ENCODE data around the gene PTPRN2. TPM values are rescaled to one million over a fixed set of nuclear protein-coding genes. Genes with fewer than 3 reads are reported as not detected.

The PTPRN2 gene
- total RNA-seq, 1 experiment from 2014 or later, result 0.11 TPM

GRCh38 chr7:158165711-158166110, 421.9 kb downstream of the PTPRN2 start:
- no peak overlapping the region for H3K4me3 ChIP-seq (ENCODE audit: low read depth, low read length, poor library complexity, severe bottlenecking)
- no peaks in the 10 kb centered on the region for H3K36me3 ChIP-seq (ENCODE audit: insufficient read depth, low read length, poor library complexity, severe bottlenecking)
- BruUV-seq (replicated peaks), result no TSS peak
- DNase-seq (ENCODE audit: low spot score), result no peak
- intact Hi-C loops (cut with micrococcal nuclease; ENCODE audit: unreplicated experiment), result no loop called here
- ChIA-PET CTCF (no interaction called here), POLR2A (ENCODE audit: low non-redundant PET) (no interaction called here)
- H3K27ac ChIP-seq (ENCODE audit: low read depth, low read length, poor library complexity, severe bottlenecking), result no peak overlapping the region
- no peak for TF ChIP-seq EZH2 (IDR thresholded peaks at IDR 0.05; ENCODE audit: borderline replicate concordance, low read depth, low read length, poor library complexity, severe bottlenecking)
- no peak for TF ChIP-seq CTCF (conservative IDR thresholded peaks at IDR 0.05; ENCODE audit: low read depth, low read length)
- peaks cover 10% of the 10 kb centered on the region for H3K9me3 ChIP-seq (ENCODE audit: low read depth, low read length, poor library complexity, severe bottlenecking)
- H3K4me1 ChIP-seq (ENCODE audit: insufficient read depth, low read length, poor library complexity, severe bottlenecking), result no peaks in the 10 kb centered on the region
- H3K27me3 ChIP-seq (replicated peaks; ENCODE audit: insufficient read depth, low read depth, low read length, poor library complexity), result no peaks in the 10 kb centered on the region

GRCh38 chr7:158164101-158165095, 423.2 kb downstream of the PTPRN2 start:
- Histone ChIP-seq H3K36me3 (ENCODE audit: insufficient read depth, low read length, poor library complexity, severe bottlenecking) (no peaks in the 10 kb centered on the region), H3K9me3 (ENCODE audit: low read depth, low read length, poor library complexity, severe bottlenecking) (peaks cover 14% of the 10 kb centered on the region), H3K27me3 (replicated peaks; ENCODE audit: insufficient read depth, low read depth, low read length, poor library complexity) (no peaks in the 10 kb centered on the region), H3K4me3 (ENCODE audit: low read depth, low read length, poor library complexity, severe bottlenecking) (no peak overlapping the region), H3K27ac (ENCODE audit: low read depth, low read length, poor library complexity, severe bottlenecking) (no peak overlapping the region), H3K4me1 (ENCODE audit: insufficient read depth, low read length, poor library complexity, severe bottlenecking) (no peaks in the 10 kb centered on the region)
- intact Hi-C loops (cut with micrococcal nuclease; ENCODE audit: unreplicated experiment), result no loop called here
- POLR2A ChIA-PET (ENCODE audit: low non-redundant PET), result no interaction called here
- DNase-seq (ENCODE audit: low spot score), result no peak
- BruUV-seq (replicated peaks), result no TSS peak
- CTCF ChIA-PET, result no interaction called here
- TF ChIP-seq EZH2 (IDR thresholded peaks at IDR 0.05; ENCODE audit: borderline replicate concordance, low read depth, low read length, poor library complexity, severe bottlenecking) (no peak), CTCF (conservative IDR thresholded peaks at IDR 0.05; ENCODE audit: low read depth, low read length) (no peak)

GRCh38 chr7:158161194-158161593, 426.4 kb downstream of the PTPRN2 start:
- no TSS peak for BruUV-seq (replicated peaks)
- no peak overlapping the region for H3K27ac ChIP-seq (ENCODE audit: low read depth, low read length, poor library complexity, severe bottlenecking)
- CTCF ChIA-PET, result no interaction called here
- POLR2A ChIA-PET (ENCODE audit: low non-redundant PET), result no interaction called here
- H3K27me3 ChIP-seq (replicated peaks; ENCODE audit: insufficient read depth, low read depth, low read length, poor library complexity), result no peaks in the 10 kb centered on the region
- H3K36me3 ChIP-seq (ENCODE audit: insufficient read depth, low read length, poor library complexity, severe bottlenecking), result no peaks in the 10 kb centered on the region
- no peak for DNase-seq (ENCODE audit: low spot score)
- no peak overlapping the region for H3K4me3 ChIP-seq (ENCODE audit: low read depth, low read length, poor library complexity, severe bottlenecking)
- H3K4me1 ChIP-seq (ENCODE audit: insufficient read depth, low read length, poor library complexity, severe bottlenecking), result no peaks in the 10 kb centered on the region
- H3K9me3 ChIP-seq (ENCODE audit: low read depth, low read length, poor library complexity, severe bottlenecking), result peaks cover 19% of the 10 kb centered on the region
- no peak for TF ChIP-seq EZH2 (IDR thresholded peaks at IDR 0.05; ENCODE audit: borderline replicate concordance, low read depth, low read length, poor library complexity, severe bottlenecking)
- no peak for TF ChIP-seq CTCF (conservative IDR thresholded peaks at IDR 0.05; ENCODE audit: low read depth, low read length)
- intact Hi-C loops (cut with micrococcal nuclease; ENCODE audit: unreplicated experiment), result no loop called here

All from A673 (cell line).